Head of caudate nucleus (tissue), 42 donors: ENCODE results near the gene TAL2.
"Not testable (repeated sequence)": the region's sequence is repeated elsewhere in the genome, so short reads cannot be mapped to it uniquely, and the experiment has no call there.

Source experiments
- DNase-seq, 42 donors: peaks; one replicate each; pipeline versions ENCODE4 v3.0.0 to v3.0.0-alpha.2; 2020 to 2021; ENCODE audit warnings: mixed read lengths in 7 of 42
- intact Hi-C: fragments of 100-400 bp; cut with DNase I; formaldehyde crosslinking; loops from one replicate; pipeline ENCODE4 v1.15.0; 2022

The TAL2 gene

DNA sequence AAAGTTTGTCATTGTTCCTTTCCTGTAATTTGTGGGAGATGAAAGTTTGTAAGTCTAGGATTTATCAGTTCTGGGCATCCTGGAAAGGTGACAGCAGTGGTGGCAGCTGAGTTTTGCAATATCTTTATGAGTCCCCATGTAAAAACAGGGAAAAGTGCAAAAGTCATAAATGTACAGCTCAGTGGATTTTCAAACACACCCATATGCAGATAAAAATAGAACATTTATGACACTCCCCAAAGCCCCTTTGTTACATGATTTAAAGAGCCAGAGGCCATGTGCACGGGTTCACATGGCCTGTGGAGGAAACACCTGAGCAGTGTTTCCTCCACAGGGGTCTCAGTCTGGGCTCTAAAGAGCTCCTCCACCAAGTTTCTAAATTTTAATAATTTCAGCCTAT lies 38.4 kb downstream of the TAL2 start:
- intact Hi-C loops, result no loop called here
- no peak for DNase-seq

DNA sequence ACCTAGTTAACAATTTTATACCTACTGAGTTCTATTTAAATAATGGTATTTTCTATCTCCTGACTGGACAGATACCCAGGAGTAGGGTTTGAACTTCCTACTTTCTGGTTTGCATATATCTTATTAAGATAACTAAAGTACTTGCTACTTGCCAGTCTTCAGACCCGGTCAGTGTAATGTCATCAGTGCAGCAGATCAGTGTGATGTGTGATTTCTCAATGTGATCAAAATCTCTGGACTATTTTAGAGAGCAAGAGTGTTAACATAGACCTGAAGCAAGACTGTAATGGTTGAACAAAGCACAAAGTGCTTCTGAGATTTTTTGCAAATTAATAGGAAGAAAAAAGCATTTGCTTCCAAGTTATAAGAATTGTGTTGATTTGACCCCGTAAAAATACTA lies 38.9 kb downstream of the TAL2 start:
- no peak for DNase-seq
- intact Hi-C loops, result no loop called here

DNA sequence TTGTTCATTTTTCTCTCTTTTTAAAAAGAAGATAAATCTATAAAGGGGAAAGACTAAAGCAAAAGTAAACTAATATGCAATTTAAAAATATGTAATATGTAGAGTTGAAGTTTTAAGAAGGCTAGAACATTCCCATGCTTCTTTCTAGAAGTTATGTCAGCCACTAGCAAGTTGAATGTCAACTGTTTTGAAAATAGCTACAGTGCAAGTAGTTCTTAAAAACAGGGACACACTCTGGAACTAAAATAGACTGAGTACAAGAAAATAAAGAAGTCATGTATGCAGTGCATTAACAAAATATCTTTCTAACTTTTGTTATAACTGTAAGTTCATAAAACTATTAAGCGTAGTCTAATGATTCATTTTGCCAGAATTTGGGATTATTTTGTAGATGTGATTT lies 40.0 kb downstream of the TAL2 start:
- intact Hi-C loops, result no loop called here
- DNase-seq, result no peak

DNA sequence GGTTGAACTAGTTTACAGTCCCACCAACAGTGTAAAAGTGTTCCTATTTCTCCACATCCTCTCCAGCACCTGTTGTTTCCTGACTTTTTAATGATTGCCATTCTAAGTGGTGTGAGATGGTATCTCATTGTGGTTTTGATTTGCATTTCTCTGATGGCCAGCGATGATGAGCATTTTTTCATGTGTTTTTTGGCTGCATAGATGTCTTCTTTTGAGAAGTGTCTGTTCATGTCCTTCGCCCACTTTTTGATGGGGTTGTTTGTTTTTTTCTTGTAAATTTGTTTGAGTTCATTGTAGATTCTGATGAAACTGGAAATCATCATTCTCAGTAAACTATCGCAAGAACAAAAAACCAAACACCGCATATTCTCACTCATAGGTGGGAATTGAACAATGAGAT lies 41.4 kb downstream of the TAL2 start:
- not testable (repeated sequence) for DNase-seq

DNA sequence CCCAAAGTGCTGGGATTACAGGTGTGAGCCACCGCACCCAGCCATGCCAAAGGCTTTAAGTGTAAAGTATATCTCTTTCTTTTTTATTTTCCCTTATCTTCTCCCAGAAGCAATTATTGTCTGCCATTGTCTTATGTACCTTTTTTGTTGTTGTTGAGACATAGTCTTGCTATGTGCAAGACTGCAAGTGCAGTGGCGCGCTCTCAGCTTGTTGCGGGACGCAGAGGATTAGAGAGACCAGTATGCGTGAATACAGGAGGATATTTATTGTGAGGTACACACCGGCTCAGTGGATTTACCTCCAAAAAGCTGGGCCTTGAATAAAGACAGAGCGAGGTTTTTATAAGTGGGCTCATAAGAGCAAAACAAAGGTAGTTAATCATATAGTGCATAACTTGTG lies 43.9 kb downstream of the TAL2 start:
- DNase-seq, result no peak
- intact Hi-C loops, result no loop called here

More for the DNA sequence above, 41.4 kb downstream of the TAL2 start:
- intact Hi-C loops, result not testable (repeated sequence)

DNA sequence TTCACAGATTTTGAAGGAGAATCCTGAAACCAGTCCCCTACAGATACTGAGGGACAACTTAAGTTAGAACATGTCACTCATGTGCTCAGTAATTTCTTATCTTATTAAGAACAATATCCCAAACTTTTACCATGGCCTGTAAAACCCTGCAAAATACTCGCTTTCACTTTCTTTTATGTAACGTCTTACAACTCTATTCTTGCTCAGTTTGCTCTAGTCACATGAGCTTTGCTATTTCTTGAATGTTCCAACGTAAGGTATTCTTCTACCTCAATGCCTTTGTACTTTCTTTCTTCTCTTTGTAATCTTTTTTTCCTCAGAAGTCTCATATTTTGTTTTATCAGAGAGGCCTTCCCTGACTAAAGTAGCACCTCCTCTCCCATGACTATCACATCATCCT lies 46.1 kb downstream of the TAL2 start:
- intact Hi-C loops, result no loop called here

DNA sequence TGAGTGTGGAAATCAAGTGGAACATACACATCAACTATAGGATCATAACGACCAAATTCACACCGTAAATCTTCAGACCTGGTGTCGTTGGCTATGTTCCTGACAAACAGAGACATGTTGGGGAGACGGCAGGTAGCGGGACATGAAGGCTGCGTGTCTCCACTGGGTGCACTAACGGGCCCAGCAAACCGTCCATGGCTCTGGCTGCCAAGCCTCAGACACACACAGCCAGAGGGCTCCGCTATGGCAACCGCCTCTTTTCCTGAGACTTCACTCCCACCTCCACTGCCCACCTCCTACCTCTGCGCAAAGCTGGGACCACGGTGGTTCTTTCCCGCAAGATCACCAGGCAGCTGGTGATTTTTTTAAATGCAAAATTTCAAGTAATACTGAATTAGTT lies 48.4 kb downstream of the TAL2 start:
- no peak for DNase-seq
- intact Hi-C loops, result no loop called here

More for the DNA sequence above, 46.1 kb downstream of the TAL2 start:
- no peak for DNase-seq

DNA sequence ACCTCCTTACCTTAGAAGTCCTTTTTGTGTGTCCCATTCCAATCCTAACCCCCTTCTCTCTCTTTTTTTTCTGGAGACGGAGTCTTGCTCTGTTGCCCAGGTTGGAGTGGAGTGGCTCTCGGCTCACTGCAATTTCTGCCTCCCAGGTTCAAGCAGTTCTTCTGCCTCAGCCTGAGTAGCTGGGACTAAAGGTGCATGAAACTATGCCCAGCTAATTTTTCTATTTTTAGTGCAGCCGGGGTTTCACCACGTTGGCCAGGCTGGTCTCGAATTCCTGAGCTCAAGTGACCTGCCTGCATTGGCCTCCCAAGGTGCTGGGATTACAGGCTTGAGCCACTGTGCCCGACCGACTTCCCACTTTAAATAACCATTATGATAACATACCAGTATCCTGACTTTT lies 49.6 kb downstream of the TAL2 start:
- no peak for DNase-seq
- intact Hi-C loops, result no loop called here

DNA sequence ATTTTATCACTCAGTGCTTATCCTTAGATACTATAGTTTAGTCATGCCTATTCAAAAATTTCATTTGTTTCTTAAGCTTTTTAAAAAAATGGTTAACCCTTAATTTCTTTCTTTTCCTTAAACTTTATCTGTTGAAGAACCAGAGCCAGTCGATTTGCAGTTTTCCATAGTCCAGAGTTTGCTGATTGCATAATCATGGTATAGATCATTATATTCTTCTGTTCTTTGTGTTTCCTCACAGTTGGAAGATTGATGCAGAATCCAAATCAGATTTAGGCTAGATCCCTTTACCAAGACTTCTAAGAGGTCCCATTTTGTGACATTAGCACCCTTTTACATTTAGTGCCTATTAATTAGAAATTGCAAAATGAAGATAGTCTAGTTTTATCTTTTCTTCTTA lies 50.0 kb downstream of the TAL2 start:
- no peak for DNase-seq
- intact Hi-C loops, result no loop called here
